ENCODE results near the gene RNF220. TPM values are rescaled to one million over a fixed set of nuclear protein-coding genes. Genes with fewer than 3 reads are reported as not detected.
A peak's percentile ranks its signal among the peaks of the same experiment; 100 is the strongest.

Gene RNF220
- total and polyA plus RNA-seq, 2 of the 13 experiments (the other 11 are each of a cell fraction or from before 2014, with no cell fraction given) = 48.2 to 72.1 TPM

- TF ChIP-seq THAP9 (CRISPR knock-in tag; IDR thresholded peaks at IDR 0.05; ENCODE audit: borderline replicate concordance) (0 out of 2 replicates have a peak, but pooled peaks have one; percentile 38), ZNF879 (CRISPR knock-in tag; IDR thresholded peaks at IDR 0.05) (no peak), NFAT5 (CRISPR knock-in tag; IDR thresholded peaks at IDR 0.05) (0 out of 2 replicates have a peak, but pooled peaks have one; percentile 8), HMGXB4 (CRISPR knock-in tag; IDR thresholded peaks at IDR 0.05; ENCODE audit: borderline replicate concordance in 1 of 2, low read depth in 1 of 2) (peak in 1 of 2 experiments; percentile 19; a peak in 1 of 4 replicates), RXRA (CRISPR knock-in tag; IDR thresholded peaks at IDR 0.05) (peak; percentile 80), ADNP (CRISPR knock-in tag; IDR thresholded peaks at IDR 0.05) (no peak), RBAK (CRISPR knock-in tag; IDR thresholded peaks at IDR 0.05) (no peak), KLF12 (CRISPR knock-in tag; IDR thresholded peaks at IDR 0.05; ENCODE audit: borderline replicate concordance) (no peak), HNRNPL (IDR thresholded peaks at IDR 0.05; ENCODE audit: low read depth, low read length) (0 out of 2 replicates have a peak, but pooled peaks have one; percentile 32), ZNF605 (CRISPR knock-in tag; IDR thresholded peaks at IDR 0.05) (no peak), GTF2F1 (IDR thresholded peaks at IDR 0.05; ENCODE audit: low read length) (no peak), ZBTB44 (CRISPR knock-in tag; IDR thresholded peaks at IDR 0.05) (no peak), YEATS4 (CRISPR knock-in tag; IDR thresholded peaks at IDR 0.05; ENCODE audit: borderline replicate concordance) (peak; percentile 81; the same call in 1 of the 2 replicates), ZNF350 (CRISPR knock-in tag; IDR thresholded peaks at IDR 0.05; ENCODE audit: borderline replicate concordance, low read depth) (peak; percentile 67; the same call in 1 of the 2 replicates)
Measured at GRCh38 chr1:44631647-44632539, 226.8 kb downstream of the RNF220 start (continued).
